Measurements from ENCODE around the gene GTSE1. TPM values are rescaled to one million over a fixed set of nuclear protein-coding genes. Genes with fewer than 3 reads are reported as not detected.

Gene GTSE1
- total RNA-seq, 1 experiment from 2014 or later: 88.1 TPM

GRCh38 chr22:46346680-46347405 is 50.2 kb downstream of the GTSE1 start:
- H3K27ac ChIP-seq (ENCODE audit: low read depth, low read length, poor library complexity, severe bottlenecking): no peak overlapping the region
- H3K27me3 ChIP-seq (replicated peaks; ENCODE audit: insufficient read depth, low read depth, low read length, poor library complexity): no peaks in the 10 kb centered on the region
- TF ChIP-seq EZH2 (IDR thresholded peaks at IDR 0.05; ENCODE audit: borderline replicate concordance, low read depth, low read length, poor library complexity, severe bottlenecking) (no peak), CTCF (conservative IDR thresholded peaks at IDR 0.05; ENCODE audit: low read depth, low read length) (no peak)
- no peak overlapping the region for H3K4me3 ChIP-seq (ENCODE audit: low read depth, low read length, poor library complexity, severe bottlenecking)
- no TSS peak for BruUV-seq (replicated peaks)
- peaks cover 83% of the 10 kb centered on the region for H3K36me3 ChIP-seq (ENCODE audit: insufficient read depth, low read length, poor library complexity, severe bottlenecking)
- H3K4me1 ChIP-seq (ENCODE audit: insufficient read depth, low read length, poor library complexity, severe bottlenecking): no peaks in the 10 kb centered on the region
- DNase-seq (ENCODE audit: low spot score): no peak
- ChIA-PET CTCF (no interaction called here), POLR2A (ENCODE audit: low non-redundant PET) (no interaction called here)
- no peaks in the 10 kb centered on the region for H3K9me3 ChIP-seq (ENCODE audit: low read depth, low read length, poor library complexity, severe bottlenecking)
- intact Hi-C loops (cut with micrococcal nuclease; ENCODE audit: unreplicated experiment): no loop called here

DNA sequence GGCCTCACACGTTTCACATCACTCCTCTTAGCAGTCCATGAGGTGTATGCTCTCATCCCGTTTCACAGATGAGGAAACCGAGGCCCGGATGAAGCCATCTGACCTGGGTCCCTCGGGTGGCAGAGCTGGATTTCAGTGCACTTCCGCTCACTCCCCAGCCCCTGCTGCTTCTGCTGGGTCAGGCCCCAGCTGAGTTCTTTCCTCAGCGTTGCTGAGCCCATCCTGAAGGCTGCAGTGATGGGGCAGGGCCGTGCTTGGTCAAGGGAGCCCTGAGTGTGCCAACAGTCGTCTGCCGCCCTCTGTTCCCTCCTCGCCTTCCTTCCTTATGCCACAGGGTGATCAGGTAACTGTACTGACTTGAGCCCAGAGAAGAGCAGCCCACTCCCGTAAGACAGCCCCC is 51.0 kb downstream of the GTSE1 start:
- H3K4me3 ChIP-seq (ENCODE audit: low read depth, low read length, poor library complexity, severe bottlenecking): no peak overlapping the region
- no peaks in the 10 kb centered on the region for H3K27me3 ChIP-seq (replicated peaks; ENCODE audit: insufficient read depth, low read depth, low read length, poor library complexity)
- TF ChIP-seq EZH2 (IDR thresholded peaks at IDR 0.05; ENCODE audit: borderline replicate concordance, low read depth, low read length, poor library complexity, severe bottlenecking) (no peak), CTCF (conservative IDR thresholded peaks at IDR 0.05; ENCODE audit: low read depth, low read length) (no peak)
- no peak for DNase-seq (ENCODE audit: low spot score)
- BruUV-seq (replicated peaks): no TSS peak
- CTCF ChIA-PET: no interaction called here
- intact Hi-C loops (cut with micrococcal nuclease; ENCODE audit: unreplicated experiment): no loop called here
- H3K27ac ChIP-seq (ENCODE audit: low read depth, low read length, poor library complexity, severe bottlenecking): no peak overlapping the region
- H3K4me1 ChIP-seq (ENCODE audit: insufficient read depth, low read length, poor library complexity, severe bottlenecking): peaks cover 5% of the 10 kb centered on the region
- peaks cover 86% of the 10 kb centered on the region for H3K36me3 ChIP-seq (ENCODE audit: insufficient read depth, low read length, poor library complexity, severe bottlenecking)
- POLR2A ChIA-PET (ENCODE audit: low non-redundant PET): no interaction called here
- H3K9me3 ChIP-seq (ENCODE audit: low read depth, low read length, poor library complexity, severe bottlenecking): no peaks in the 10 kb centered on the region

- BruUV-seq (replicated peaks): no TSS peak
- Histone ChIP-seq H3K27me3 (replicated peaks; ENCODE audit: insufficient read depth, low read depth, low read length, poor library complexity) (no peaks in the 10 kb centered on the region), H3K36me3 (ENCODE audit: insufficient read depth, low read length, poor library complexity, severe bottlenecking) (peaks cover 85% of the 10 kb centered on the region), H3K4me3 (ENCODE audit: low read depth, low read length, poor library complexity, severe bottlenecking) (no peak overlapping the region), H3K4me1 (ENCODE audit: insufficient read depth, low read length, poor library complexity, severe bottlenecking) (peaks cover 10% of the 10 kb centered on the region), H3K27ac (ENCODE audit: low read depth, low read length, poor library complexity, severe bottlenecking) (no peak overlapping the region), H3K9me3 (ENCODE audit: low read depth, low read length, poor library complexity, severe bottlenecking) (no peaks in the 10 kb centered on the region)
- POLR2A ChIA-PET (ENCODE audit: low non-redundant PET): no interaction called here
- intact Hi-C loops (cut with micrococcal nuclease; ENCODE audit: unreplicated experiment): no loop called here
- CTCF ChIA-PET: no interaction called here
- DNase-seq (ENCODE audit: low spot score): no peak
- TF ChIP-seq CTCF (conservative IDR thresholded peaks at IDR 0.05; ENCODE audit: low read depth, low read length): no peak
- no peak for TF ChIP-seq EZH2 (IDR thresholded peaks at IDR 0.05; ENCODE audit: borderline replicate concordance, low read depth, low read length, poor library complexity, severe bottlenecking)
Observed at GRCh38 chr22:46348099-46348695, 51.5 kb downstream of the GTSE1 start.

All from A673 (cell line).